GM21825 (cell line): Measurements from ENCODE around the gene C19orf85.

ENCODE experiments used
- ATAC-seq: cut with Tn5 transposase; IDR thresholded peaks from one replicate; pipeline ENCODE4 v1.9.1; 2021; ENCODE audit warnings: mild to moderate bottlenecking, moderate library complexity; ENCODE audit not compliant: unreplicated experiment

C19orf85 gene

GRCh38 chr19:55489711-55490477 is 25.3 kb upstream of the C19orf85 start:
- ATAC-seq = no peak

GRCh38 chr19:55488986-55489710 is 24.6 kb upstream of the C19orf85 start:
- no peak for ATAC-seq

- no peak for ATAC-seq
Observed at GRCh38 chr19:55487924-55488687, 23.6 kb upstream of the C19orf85 start, which contains the start of gene SSC5D. TSS of gene SSC5D (plus strand) at chr19:55488436. CDS start at chr19:55488590, 154 bp downstream.

DNA sequence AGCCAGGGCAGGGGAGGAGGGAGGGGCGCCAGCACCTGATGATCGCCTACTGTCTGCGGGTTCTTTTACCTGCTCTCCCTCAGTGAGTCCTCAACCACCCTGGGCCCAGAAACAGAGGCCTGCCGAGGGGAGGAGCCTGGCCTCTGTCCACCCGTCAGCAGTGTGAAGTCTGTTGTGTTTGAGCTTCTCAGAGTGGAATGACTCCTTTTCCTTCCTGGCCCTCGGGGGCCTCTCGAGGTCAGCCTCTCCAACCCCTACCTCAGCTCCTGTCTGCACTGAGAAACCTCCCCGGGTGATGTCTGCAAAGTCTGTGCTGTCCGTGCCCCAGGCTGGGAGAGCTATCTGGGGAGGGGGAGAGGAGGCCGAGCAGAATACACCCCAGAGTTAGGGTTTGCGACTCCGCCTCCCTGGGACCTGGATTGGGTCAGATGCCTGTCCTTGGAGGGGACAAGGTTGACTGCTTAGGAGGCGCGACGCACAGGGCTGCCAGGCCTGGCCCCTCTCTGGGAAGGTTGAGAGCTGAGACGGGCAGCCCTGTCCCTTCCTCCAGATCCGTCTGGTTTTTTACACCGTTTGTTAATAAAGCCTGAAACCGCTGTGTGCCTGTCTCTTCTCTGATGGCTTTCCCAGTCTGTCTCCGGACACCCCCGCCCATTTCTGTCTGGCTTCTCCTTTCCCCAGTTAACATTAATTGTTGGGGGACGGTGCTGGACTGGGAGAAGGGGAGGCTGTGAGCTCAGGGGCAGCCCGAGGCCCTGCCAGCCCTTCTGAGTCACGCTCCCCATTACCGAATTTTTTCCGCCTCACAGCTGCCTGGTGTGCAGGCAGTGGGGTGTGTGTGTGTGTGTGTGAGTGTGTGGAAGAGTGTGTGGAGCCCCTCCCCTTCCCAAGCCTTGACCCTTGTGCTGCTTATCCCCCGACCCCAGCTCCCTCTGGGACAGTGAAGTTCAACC is 22.7 kb upstream of the C19orf85 start:
- ATAC-seq = no peak

GRCh38 chr19:55486043-55486970 is 21.8 kb upstream of the C19orf85 start:
- no peak for ATAC-seq

DNA sequence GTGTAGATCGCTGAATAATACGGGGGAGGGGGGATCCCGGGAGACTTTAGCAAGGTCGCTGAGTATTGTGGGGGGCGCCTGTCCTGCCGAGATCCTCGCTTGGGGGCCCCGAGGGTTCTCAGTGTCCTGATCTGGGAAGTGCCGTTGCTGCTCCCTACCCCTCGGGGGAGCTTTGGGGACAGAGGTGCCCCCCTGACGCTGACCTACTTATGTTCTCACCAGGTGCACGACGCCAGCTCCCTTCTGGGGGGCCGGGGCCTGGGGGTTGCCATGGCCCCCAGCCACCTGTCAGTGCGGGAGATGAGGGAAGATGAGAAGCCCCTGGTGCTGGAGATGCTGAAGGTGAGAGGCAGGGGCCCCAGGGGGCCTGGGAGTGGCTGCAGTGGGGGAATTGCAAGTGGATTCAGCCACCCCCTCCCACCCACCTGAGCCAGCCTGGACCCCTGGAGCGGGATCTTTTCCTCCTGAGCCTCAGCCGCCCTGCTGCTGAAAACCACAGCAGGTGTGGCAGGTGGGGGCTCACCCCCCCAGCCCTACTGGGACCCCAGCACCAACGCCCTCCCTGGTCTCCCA is 21.0 kb upstream of the C19orf85 start:
- ATAC-seq = no peak

DNA sequence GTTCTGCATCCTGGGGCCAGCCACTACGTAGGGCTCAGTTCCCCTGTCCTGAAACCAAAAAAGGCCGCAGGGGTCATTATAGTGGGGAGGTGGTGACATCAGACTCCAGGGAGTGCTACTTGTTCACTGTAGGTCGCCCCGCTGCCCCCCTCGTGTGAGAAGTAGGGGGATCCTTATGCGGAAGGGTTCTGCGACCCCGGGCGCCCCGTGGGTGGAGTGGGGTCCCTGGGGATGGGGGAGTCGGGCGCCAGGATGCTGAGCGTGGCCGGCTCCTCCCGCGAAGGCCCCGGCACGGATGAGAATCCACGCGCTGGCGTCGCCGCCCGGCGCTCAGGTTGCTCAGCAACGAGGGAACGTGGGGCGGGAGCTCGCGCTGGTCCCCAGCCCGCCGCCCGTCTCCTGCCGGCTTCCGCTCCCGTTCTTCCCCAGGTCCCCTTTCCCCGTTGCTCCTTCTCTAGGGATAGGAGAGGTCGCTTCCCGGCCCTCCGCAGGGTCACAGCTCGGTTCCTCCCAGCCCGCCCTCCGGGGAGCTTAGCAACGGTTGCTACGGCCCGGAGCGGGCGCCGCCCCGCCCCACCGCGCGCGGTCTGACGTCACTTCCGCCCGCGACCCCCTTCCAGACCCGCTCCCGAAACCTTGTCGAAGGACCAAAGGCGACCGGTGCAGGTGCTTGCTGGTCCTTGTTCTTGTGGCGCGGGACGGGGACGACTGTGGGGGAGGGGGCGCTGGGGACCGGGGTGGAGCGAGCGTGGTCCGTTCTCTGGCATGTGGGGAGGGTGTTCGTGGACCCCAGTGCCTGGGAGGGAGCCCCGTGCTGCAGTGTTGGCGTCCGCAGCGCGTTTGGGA is 20.3 kb upstream of the C19orf85 start, which contains the start of gene NAT14:
TSS of gene NAT14 (plus strand) at position 596 of the 846 bp plus-strand sequence. CDS start 521 bp downstream, outside the sequence.
- ATAC-seq = peak; percentile 38

GRCh38 chr19:55483706-55484592 is 19.4 kb upstream of the C19orf85 start:
- ATAC-seq = no peak

GRCh38 chr19:55482967-55483705 is 18.6 kb upstream of the C19orf85 start:
- ATAC-seq = no peak

DNA sequence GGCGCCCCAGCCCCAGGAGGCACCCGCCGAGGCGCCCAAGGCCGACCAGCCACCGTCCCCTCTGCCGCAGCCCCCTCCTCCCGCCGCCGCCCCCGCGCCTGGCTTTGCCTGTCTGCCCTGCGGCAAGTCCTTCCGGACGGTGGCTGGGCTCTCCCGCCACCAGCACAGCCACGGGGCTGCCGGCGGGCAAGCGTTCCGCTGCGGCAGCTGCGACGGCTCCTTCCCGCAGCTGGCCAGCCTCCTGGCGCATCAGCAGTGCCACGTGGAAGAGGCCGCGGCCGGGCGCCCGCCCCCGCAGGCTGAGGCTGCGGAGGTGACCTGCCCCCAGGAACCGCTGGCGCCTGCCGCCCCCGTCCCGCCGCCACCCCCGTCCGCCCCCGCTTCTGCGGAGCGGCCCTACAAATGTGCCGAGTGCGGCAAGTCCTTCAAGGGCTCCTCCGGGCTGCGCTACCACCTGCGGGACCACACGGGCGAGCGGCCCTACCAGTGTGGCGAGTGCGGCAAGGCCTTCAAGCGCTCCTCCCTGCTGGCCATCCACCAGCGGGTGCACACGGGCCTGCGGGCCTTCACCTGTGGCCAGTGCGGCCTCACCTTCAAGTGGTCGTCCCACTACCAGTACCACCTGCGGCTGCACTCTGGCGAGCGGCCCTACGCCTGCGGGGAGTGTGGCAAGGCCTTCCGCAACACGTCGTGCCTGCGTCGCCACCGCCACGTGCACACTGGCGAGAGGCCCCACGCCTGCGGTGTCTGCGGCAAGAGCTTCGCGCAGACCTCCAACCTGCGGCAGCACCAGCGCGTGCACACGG is 17.8 kb upstream of the C19orf85 start:
- no peak for ATAC-seq

DNA sequence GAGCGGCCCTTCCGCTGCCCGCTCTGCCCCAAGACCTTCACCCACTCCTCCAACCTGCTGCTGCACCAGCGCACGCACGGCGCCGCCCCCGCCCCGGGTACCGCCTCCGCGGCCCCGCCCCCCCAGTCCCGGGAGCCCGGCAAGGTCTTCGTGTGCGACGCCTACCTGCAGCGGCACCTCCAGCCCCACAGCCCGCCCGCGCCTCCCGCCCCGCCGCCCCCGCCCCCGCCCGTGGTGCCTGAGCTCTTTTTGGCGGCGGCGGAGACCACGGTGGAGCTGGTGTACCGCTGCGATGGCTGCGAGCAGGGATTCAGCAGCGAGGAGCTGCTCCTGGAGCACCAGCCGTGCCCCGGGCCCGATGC is 17.2 kb upstream of the C19orf85 start:
- ATAC-seq = no peak

- no peak for ATAC-seq
Observed at GRCh38 chr19:55481148-55481793, 16.7 kb upstream of the C19orf85 start.

DNA sequence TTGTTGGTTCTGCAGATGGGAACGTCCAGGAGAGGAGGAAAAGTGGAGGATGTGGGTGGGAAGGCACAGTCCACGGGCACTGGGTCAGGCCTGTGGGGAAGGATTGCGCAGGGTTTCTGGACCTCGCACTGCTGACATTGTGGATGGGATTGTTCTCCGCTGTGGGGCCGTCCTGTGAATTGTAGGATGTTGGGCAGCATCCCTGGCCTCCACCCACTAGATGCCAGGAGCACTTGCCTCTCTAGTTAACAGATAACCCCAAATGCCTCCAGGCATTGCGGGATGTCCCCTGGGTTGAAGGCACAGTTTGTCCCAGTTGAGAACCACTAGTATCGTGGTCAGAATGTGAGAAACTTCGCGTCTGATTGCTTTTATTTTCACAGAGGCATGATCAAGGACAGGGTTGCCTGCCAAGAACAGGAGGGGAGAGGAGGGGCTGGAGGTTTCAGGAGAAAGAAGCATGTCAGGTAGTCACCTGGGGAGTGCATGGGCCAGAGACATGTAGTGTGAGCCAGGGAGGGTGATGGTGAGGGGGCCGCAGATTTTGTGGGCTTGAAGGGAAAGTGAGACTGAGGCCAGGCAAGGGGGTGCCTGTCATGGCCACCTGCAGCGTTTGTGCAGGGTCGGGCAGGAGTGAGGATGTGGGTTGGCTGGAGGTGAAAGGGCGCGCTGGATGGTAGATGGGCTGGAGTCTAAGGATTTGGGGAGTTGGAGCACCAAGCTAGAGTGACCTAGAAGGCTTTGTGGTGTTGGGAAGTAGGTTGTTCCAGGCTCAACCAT is 15.1 kb upstream of the C19orf85 start:
- ATAC-seq = no peak

GRCh38 chr19:55479045-55479444 is 14.5 kb upstream of the C19orf85 start:
- ATAC-seq = no peak
